ENCODE data around the gene PDE6H. TPM values are rescaled to one million over a fixed set of nuclear protein-coding genes. Genes with fewer than 3 reads are reported as not detected.

Gene PDE6H
- total and polyA plus RNA-seq, 10 of the 15 experiments (the other 5 are each of a cell fraction or from before 2014, with no cell fraction given) = 0.16 TPM; not detected in 9

- no peak for TF ChIP-seq E2F4 (IDR thresholded peaks at IDR 0.05; ENCODE audit: low read depth, low read length)
These were observed 11.2 kb downstream of the PDE6H start (continued) for GRCh38 chr12:14984036-14984435.

GRCh38 chr12:14984766-14985285, 12.0 kb downstream of the PDE6H start:
- ChIA-PET CTCF (interaction anchor here (1.0 to 2.8 kb wide), 4 partner anchors 11 to 138 kb away, joined by 3 to 19 read pairs (median 4); no protein-coding TSS in a partner anchor), RAD21 (ENCODE audit: unreplicated experiment) (interaction anchor here (0.9 to 1.0 kb wide), 2 partner anchors 39 to 539 kb away, joined by 3 read pairs; no protein-coding TSS in a partner anchor), POLR2A (no interaction called here), SMC1A (ENCODE audit: uncharacterized antibody, unreplicated experiment) (interaction anchor here (1.3 to 1.6 kb wide), 2 partner anchors 98 to 139 kb away, joined by 3 to 4 read pairs; no protein-coding TSS in a partner anchor)
- H3K9ac ChIP-seq (ENCODE audit: control insufficient read depth, insufficient read depth, low read length) = no peak overlapping the region
- no TSS peak for BruUV-seq (replicated peaks)
- WGBS (ENCODE audit: insufficient coverage, insufficient replicate concordance, low lambda C conversion rate, missing lambda C conversion rate) = 100% methylated on average over 1 of the region's 1 CpG
- no peak for ATAC-seq
- H3K27ac ChIP-seq (ENCODE audit: control insufficient read depth, insufficient read depth) = no peak overlapping the region
- no peaks in the 10 kb centered on the region for H3K36me3 ChIP-seq (ENCODE audit: control insufficient read depth in 2 of 2, insufficient read depth in 2 of 2, low read length in 1 of 2)
- H3K4me3 ChIP-seq = no peak overlapping the region
- FAIRE-seq = no peak
- no peak for DNase-seq (ENCODE audit: low read depth, low spot score)
- H4K20me1 ChIP-seq (ENCODE audit: control insufficient read depth, insufficient read depth) = no peaks in the 10 kb centered on the region
- H3K27me3 ChIP-seq (replicated peaks in 1 of 2; ENCODE audit: control insufficient read depth in 2 of 2, insufficient read depth in 2 of 2, low read length in 1 of 2) = no peaks in the 10 kb centered on the region
- in situ Hi-C loops (cut with MboI) = loop anchor here (10.0 kb wide), 1 partner anchor 360 kb away; no protein-coding TSS in a partner anchor
- H3K4me1 ChIP-seq (ENCODE audit: control insufficient read depth, insufficient read depth, low read length) = peaks cover 21% of the 10 kb centered on the region
- H3K79me2 ChIP-seq (ENCODE audit: control insufficient read depth, insufficient read depth, low read length) = no peaks in the 10 kb centered on the region
- H2AFZ ChIP-seq (ENCODE audit: control insufficient read depth, low read depth, low read length) = no peak overlapping the region
- TF ChIP-seq MXI1 (IDR thresholded peaks at IDR 0.05; ENCODE audit: low read depth, low read length) (no peak), STAT3 (IDR thresholded peaks at IDR 0.05; ENCODE audit: low read depth, low read length) (no peak), STAT1 (conservative IDR thresholded peaks at IDR 0.05) (no peak), BCL11A (IDR thresholded peaks at IDR 0.05; ENCODE audit: low read depth, low read length) (no peak), NFYB (IDR thresholded peaks at IDR 0.05; ENCODE audit: insufficient read depth, low read depth, low read length) (no peak), HCFC1 (IDR thresholded peaks at IDR 0.05; ENCODE audit: low read length) (no peak), KLF5 (IDR thresholded peaks at IDR 0.05; ENCODE audit: partially characterized antibody) (no peak), NR2F1 (conservative IDR thresholded peaks at IDR 0.05) (no peak), ZNF207 (IDR thresholded peaks at IDR 0.05; ENCODE audit: borderline replicate concordance) (no peak), CHD4 (IDR thresholded peaks at IDR 0.05) (no peak), SMARCA5 (IDR thresholded peaks at IDR 0.05) (no peak), NFIC (IDR thresholded peaks at IDR 0.05; ENCODE audit: low read depth, low read length) (no peak), SIX5 (IDR thresholded peaks at IDR 0.05; ENCODE audit: low read depth, low read length, severe bottlenecking) (no peak), ZSCAN29 (IDR thresholded peaks at IDR 0.05) (no peak), IKZF1 (conservative IDR thresholded peaks at IDR 0.05) (no peak), KDM1A (IDR thresholded peaks at IDR 0.05; ENCODE audit: borderline replicate concordance) (no peak), JUND (IDR thresholded peaks at IDR 0.05; ENCODE audit: low read depth, low read length) (no peak), ZNF274 (IDR thresholded peaks at IDR 0.05; ENCODE audit: insufficient read depth, insufficient read length) (no peak), TAF1 (IDR thresholded peaks at IDR 0.05; ENCODE audit: borderline replicate concordance, low read depth, low read length) (no peak)
- no peak overlapping the region for H3K4me2 ChIP-seq (ENCODE audit: control insufficient read depth, insufficient read depth)
- intact Hi-C loops (cut with micrococcal nuclease; ENCODE audit: unreplicated experiment) = loop anchor here (5.0 kb wide), 1 partner anchor 33 kb away; no protein-coding TSS in a partner anchor
- H3K9me3 ChIP-seq (replicated peaks; ENCODE audit: control insufficient read depth, insufficient read depth, low read length) = no peaks in the 10 kb centered on the region; the same call in 2 of the 3 replicates
